Osteoblast (primary cell): ENCODE measurements around the gene HMGCS1. TPM values are rescaled to one million over a fixed set of nuclear protein-coding genes. Genes with fewer than 3 reads are reported as not detected.

Experiments
- DNase-seq: peaks from one replicate; pipeline ENCODE4 v3.0.0; 2011; ENCODE audit warnings: low spot score, mixed read lengths; ENCODE audit not compliant: insufficient read length; ENCODE audit errors: missing footprints
- H2AFZ ChIP-seq: 2 replicates; pipeline ENCODE4 v1.6.0; 2011; ENCODE audit warnings: mild to moderate bottlenecking, low read length
- H3K27ac ChIP-seq: 2 replicates; pipeline ENCODE4 v1.5.1; 2011; ENCODE audit warnings: mild to moderate bottlenecking, low read depth, low read length, moderate library complexity
- H3K27me3 ChIP-seq: 2 replicates; pipeline ENCODE4 v1.6.0; 2012; ENCODE audit warnings: mild to moderate bottlenecking, control low read depth, inconsistent platforms, low read length, moderate library complexity; ENCODE audit not compliant: insufficient read depth
- H3K36me3 ChIP-seq: 2 replicates; pipeline ENCODE4 v1.5.1; 2011; ENCODE audit warnings: mild to moderate bottlenecking, low read length, control low read depth, moderate library complexity; ENCODE audit not compliant: insufficient read depth
- H3K4me1 ChIP-seq: 2 replicates; pipeline ENCODE4 v1.5.1; 2011; ENCODE audit warnings: mild to moderate bottlenecking, low read length, control low read depth, moderate library complexity; ENCODE audit not compliant: insufficient read depth
- H3K4me2 ChIP-seq: 2 replicates; pipeline ENCODE4 v1.6.0; 2011; ENCODE audit warnings: mild to moderate bottlenecking, low read length; ENCODE audit not compliant: insufficient read depth
- H3K4me3 ChIP-seq: fragments of 200-600 bp; sonication (generic); 3 replicates; pipeline ENCODE4 v1.5.1; 2012; ENCODE audit warnings: mild to moderate bottlenecking, low read length, inconsistent platforms; ENCODE audit not compliant: insufficient read depth
- H3K79me2 ChIP-seq: 2 replicates; pipeline ENCODE4 v1.6.0; 2012; ENCODE audit warnings: mild to moderate bottlenecking, low read length, control low read depth, inconsistent platforms; ENCODE audit not compliant: insufficient read depth
- H3K9me3 ChIP-seq: 2 replicates; pipeline ENCODE4 v1.5.1; 2011; ENCODE audit warnings: low read depth, low read length, control low read depth
- H4K20me1 ChIP-seq: 2 replicates; pipeline ENCODE4 v1.6.0; 2012; ENCODE audit warnings: mild to moderate bottlenecking, low read length, control low read depth; ENCODE audit not compliant: insufficient read depth
- CTCF ChIP-seq: IDR thresholded peaks from 2 replicates; pipeline ENCODE4 v1.5.1; 2011; ENCODE audit warnings: mild to moderate bottlenecking, low read depth, low read length, moderate library complexity; ENCODE audit errors: extremely low read depth
- total RNA-seq: library from RNA; depleted of rRNA; stranded (reverse); fragments of >200 nt; gene quantifications from 2 replicates; pipeline ENCODE4 v1.2.3, GENCODE V29; 2012

The HMGCS1 gene
- total RNA-seq, 1 donor, result 222 TPM

GRCh38 chr5:43352131-43352530 lies 38.9 kb upstream of the HMGCS1 start:
- Histone ChIP-seq H3K4me2 (no peak overlapping the region), H3K27ac (no peak overlapping the region), H3K4me3 (no peak overlapping the region), H4K20me1 (no peaks in the 10 kb centered on the region), H3K79me2 (no peaks in the 10 kb centered on the region), H2AFZ (no peak overlapping the region), H3K36me3 (no peaks in the 10 kb centered on the region), H3K4me1 (no peaks in the 10 kb centered on the region), H3K9me3 (no peaks in the 10 kb centered on the region), H3K27me3 (peaks cover 5% of the 10 kb centered on the region)
- no peak for TF ChIP-seq CTCF
- no peak for DNase-seq

- H3K4me2 ChIP-seq, result no peak overlapping the region
- no peaks in the 10 kb centered on the region for H3K79me2 ChIP-seq
- no peaks in the 10 kb centered on the region for H3K9me3 ChIP-seq
- H3K27me3 ChIP-seq, result peaks cover 5% of the 10 kb centered on the region
- H2AFZ ChIP-seq, result no peak overlapping the region
- no peak overlapping the region for H3K27ac ChIP-seq
- no peaks in the 10 kb centered on the region for H4K20me1 ChIP-seq
- TF ChIP-seq CTCF, result no peak
- no peak for DNase-seq
- H3K36me3 ChIP-seq, result no peaks in the 10 kb centered on the region
- H3K4me3 ChIP-seq, result no peak overlapping the region
- H3K4me1 ChIP-seq, result no peaks in the 10 kb centered on the region
Measured at GRCh38 chr5:43348861-43349363, 35.7 kb upstream of the HMGCS1 start.

GRCh38 chr5:43348207-43348606 lies 35.0 kb upstream of the HMGCS1 start:
- TF ChIP-seq CTCF, result no peak
- H3K27me3 ChIP-seq, result peaks cover 5% of the 10 kb centered on the region
- no peaks in the 10 kb centered on the region for H3K9me3 ChIP-seq
- no peaks in the 10 kb centered on the region for H3K79me2 ChIP-seq
- no peaks in the 10 kb centered on the region for H3K36me3 ChIP-seq
- H3K4me1 ChIP-seq, result no peaks in the 10 kb centered on the region
- H3K27ac ChIP-seq, result no peak overlapping the region
- no peaks in the 10 kb centered on the region for H4K20me1 ChIP-seq
- no peak overlapping the region for H2AFZ ChIP-seq
- DNase-seq, result peak; percentile 32
- H3K4me3 ChIP-seq, result no peak overlapping the region
- no peak overlapping the region for H3K4me2 ChIP-seq

- DNase-seq, result no peak
- Histone ChIP-seq H3K27me3 (no peaks in the 10 kb centered on the region), H3K36me3 (no peaks in the 10 kb centered on the region), H2AFZ (no peak overlapping the region), H3K9me3 (no peaks in the 10 kb centered on the region), H3K4me2 (no peak overlapping the region), H4K20me1 (no peaks in the 10 kb centered on the region), H3K79me2 (no peaks in the 10 kb centered on the region), H3K4me3 (no peak overlapping the region), H3K27ac (no peak overlapping the region), H3K4me1 (no peaks in the 10 kb centered on the region)
- no peak for TF ChIP-seq CTCF
Measured at GRCh38 chr5:43338862-43339261, 25.6 kb upstream of the HMGCS1 start.
